H9 (cell line): ENCODE results near the gene FOS. TPM values are rescaled to one million over a fixed set of nuclear protein-coding genes. Genes with fewer than 3 reads are reported as not detected.

Source experiments
- DNase-seq: peaks from one replicate; pipeline ENCODE4 v3.0.0-alpha.2; 2017
- H2AFZ ChIP-seq: one replicate; pipeline ENCODE4 v1.6.1; 2013; ENCODE audit warnings: mild to moderate bottlenecking, low read length, control low read depth, moderate library complexity
- H2AK5ac ChIP-seq: 2 replicates; pipeline ENCODE4 v1.6.1; 2013; ENCODE audit warnings: low read length, control low read depth, mixed read lengths; ENCODE audit not compliant: insufficient read length
- H2BK120ac ChIP-seq: one replicate; pipeline ENCODE4 v1.6.1; 2013; ENCODE audit warnings: low read depth, mild to moderate bottlenecking, low read length, control low read depth, inconsistent platforms; ENCODE audit not compliant: poor library complexity, severe bottlenecking
- H2BK12ac ChIP-seq: 2 replicates; pipeline ENCODE4 v1.6.1; 2013; ENCODE audit warnings: low read length, control low read depth, mixed read lengths, low read depth; ENCODE audit not compliant: insufficient read length
- H2BK15ac ChIP-seq: 2 replicates; pipeline ENCODE4 v1.6.1; 2013; ENCODE audit warnings: low read depth, low read length, control low read depth
- H2BK20ac ChIP-seq: one replicate; pipeline ENCODE4 v1.6.1; 2013; ENCODE audit warnings: low read depth, mild to moderate bottlenecking, low read length, control low read depth, inconsistent platforms; ENCODE audit not compliant: poor library complexity, severe bottlenecking
- H2BK5ac ChIP-seq: 2 replicates; pipeline ENCODE4 v1.6.1; 2013; ENCODE audit warnings: low read length, control low read depth, mixed read lengths; ENCODE audit not compliant: insufficient read length
- H3K14ac ChIP-seq: 2 replicates; pipeline ENCODE4 v1.6.1; 2013; ENCODE audit warnings: low read length, control low read depth; ENCODE audit not compliant: insufficient read depth
- H3K18ac ChIP-seq: 2 replicates; pipeline ENCODE4 v1.6.1; 2013; ENCODE audit warnings: low read depth, mild to moderate bottlenecking, mixed read lengths, low read length, control low read depth; ENCODE audit not compliant: insufficient read length
- H3K23ac ChIP-seq: 2 replicates; pipeline ENCODE4 v1.6.1; 2013; ENCODE audit warnings: low read length, control low read depth, mixed read lengths, low read depth; ENCODE audit not compliant: insufficient read length
- H3K23me2 ChIP-seq: 2 replicates; pipeline ENCODE4 v1.6.1; 2013; ENCODE audit warnings: low read depth, mild to moderate bottlenecking, mixed read lengths, low read length, control low read depth; ENCODE audit not compliant: insufficient read length, poor library complexity, severe bottlenecking
- H3K27ac ChIP-seq: 2 replicates; pipeline ENCODE4 v1.5.1; 2013; ENCODE audit warnings: low read length, control low read depth, mixed read lengths, low read depth; ENCODE audit not compliant: insufficient read length
- H3K27me3 ChIP-seq: 2 replicates; pipeline ENCODE4 v1.6.1; 2013; ENCODE audit warnings: low read length, control low read depth, inconsistent platforms; ENCODE audit not compliant: insufficient read depth
- H3K4ac ChIP-seq: 2 replicates; pipeline ENCODE4 v1.6.1; 2013; ENCODE audit warnings: low read depth, mild to moderate bottlenecking, control low read depth, inconsistent platforms, low read length, moderate library complexity
- H3K4me1 ChIP-seq: 2 replicates; pipeline ENCODE4 v1.6.1; 2013; ENCODE audit warnings: low read length, control low read depth, inconsistent platforms; ENCODE audit not compliant: insufficient read depth
- H3K4me2 ChIP-seq: 2 replicates; pipeline ENCODE4 v1.6.1; 2013; ENCODE audit warnings: low read length, control low read depth, mixed read lengths; ENCODE audit not compliant: insufficient read length, insufficient read depth
- H3K56ac ChIP-seq: 2 replicates; pipeline ENCODE4 v1.6.1; 2013; ENCODE audit warnings: low read depth, mild to moderate bottlenecking, mixed read lengths, low read length, control low read depth; ENCODE audit not compliant: insufficient read length
- H3K79me1 ChIP-seq: 2 replicates; pipeline ENCODE4 v1.6.1; 2013; ENCODE audit warnings: low read depth, mild to moderate bottlenecking, moderate library complexity, low read length, control low read depth, inconsistent platforms; ENCODE audit not compliant: insufficient read depth, poor library complexity, severe bottlenecking
- H3K79me2 ChIP-seq: 2 replicates; pipeline ENCODE4 v1.6.1; 2013; ENCODE audit warnings: low read length, control low read depth, inconsistent platforms; ENCODE audit not compliant: insufficient read depth
- H3K9ac ChIP-seq: 2 replicates; pipeline ENCODE4 v1.6.1; 2013; ENCODE audit warnings: low read length, control low read depth, mixed read lengths; ENCODE audit not compliant: insufficient read length; ENCODE audit errors: extremely low read depth
- H3K9me3 ChIP-seq: one replicate; pipeline ENCODE4 v1.6.1; 2013; ENCODE audit warnings: low read depth, low read length, inconsistent platforms; ENCODE audit not compliant: control insufficient read depth
- H3T11ph ChIP-seq: one replicate; pipeline ENCODE4 v1.6.1; 2013; ENCODE audit warnings: mild to moderate bottlenecking, low read length, control low read depth, inconsistent platforms
- H4K20me1 ChIP-seq: one replicate; pipeline ENCODE4 v1.6.1; 2013; ENCODE audit not compliant: control insufficient read depth, insufficient read length, insufficient read depth
- H4K5ac ChIP-seq: 2 replicates; pipeline ENCODE4 v1.6.1; 2013; ENCODE audit warnings: low read depth, mild to moderate bottlenecking, mixed read lengths, low read length, control low read depth; ENCODE audit not compliant: insufficient read length
- H4K8ac ChIP-seq: replicated peaks from 2 replicates; pipeline ENCODE4 v1.6.1; 2013; ENCODE audit warnings: low read length, control low read depth, mixed read lengths, low read depth; ENCODE audit not compliant: insufficient read length
- H4K91ac ChIP-seq: 2 replicates; pipeline ENCODE4 v1.6.1; 2013; ENCODE audit warnings: low read depth, mild to moderate bottlenecking, moderate library complexity, mixed read lengths, low read length, control low read depth; ENCODE audit not compliant: insufficient read length
- H3K27ac Mint-ChIP-seq, 3 experiments: 2 replicates in 2 of 3; 3 replicates in 1 of 3; pipeline ENCODE4 v1.8.0; 2020 to 2021; ENCODE audit warnings: mixed read lengths in 3 of 3, mild to moderate bottlenecking in 1 of 3, moderate library complexity in 1 of 3
- H3K27me3 Mint-ChIP-seq: 2 replicates; pipeline ENCODE4 v1.8.0; 2021; ENCODE audit warnings: low read depth, mild to moderate bottlenecking, moderate library complexity, mixed read lengths
- H3K36me3 Mint-ChIP-seq, 3 experiments: 2 replicates in 2 of 3; 3 replicates in 1 of 3; pipeline ENCODE4 v1.8.0; 2020 to 2021; ENCODE audit warnings: low read depth in 3 of 3, mixed read lengths in 3 of 3; ENCODE audit not compliant: insufficient read depth in 1 of 3
- H3K4me1 Mint-ChIP-seq, 2 experiments: 2 replicates each; pipeline ENCODE4 v1.8.0; 2020; ENCODE audit warnings: mixed read lengths in 2 of 2
- H3K4me3 Mint-ChIP-seq, 2 experiments: 2 replicates in 1 of 2; 3 replicates in 1 of 2; pipeline ENCODE4 v1.8.0; 2020 to 2021; ENCODE audit warnings: mild to moderate bottlenecking in 2 of 2, mixed read lengths in 2 of 2, moderate library complexity in 1 of 2
- H3K9me3 Mint-ChIP-seq, 2 experiments: 2 replicates in 1 of 2; 3 replicates in 1 of 2; pipeline ENCODE4 v1.8.0; 2020; ENCODE audit warnings: mild to moderate bottlenecking in 2 of 2, mixed read lengths in 2 of 2, moderate library complexity in 1 of 2
- WGBS: extraction: QIAGEN DNeasy Blood & Tissue Kit; methylation state at CpG from one replicate; pipeline ENCODE4 v1.1.7; 2013; ENCODE audit warnings: missing lambda C conversion rate, low lambda C conversion rate, mixed read lengths; ENCODE audit not compliant: insufficient read length; ENCODE audit errors: extremely low coverage; 5-methylcytosine and 5-hydroxymethylcytosine counted together
- total RNA-seq: library from RNA; stranded (reverse); gene quantifications from 2 replicates; pipeline ENCODE4 v1.2.1, GENCODE V29; 2021
- TF ChIP-seq, protein P1 (sequence below): fragments of 200-600 bp; sonication (generic); conservative IDR thresholded peaks from 3 replicates; pipeline ENCODE4 v1.8.0; 2021; ENCODE audit warnings: antibody characterized with exemption, mild to moderate bottlenecking

Gene FOS
- total RNA-seq, 1 experiment from 2014 or later, result 33.9 TPM

DNA sequence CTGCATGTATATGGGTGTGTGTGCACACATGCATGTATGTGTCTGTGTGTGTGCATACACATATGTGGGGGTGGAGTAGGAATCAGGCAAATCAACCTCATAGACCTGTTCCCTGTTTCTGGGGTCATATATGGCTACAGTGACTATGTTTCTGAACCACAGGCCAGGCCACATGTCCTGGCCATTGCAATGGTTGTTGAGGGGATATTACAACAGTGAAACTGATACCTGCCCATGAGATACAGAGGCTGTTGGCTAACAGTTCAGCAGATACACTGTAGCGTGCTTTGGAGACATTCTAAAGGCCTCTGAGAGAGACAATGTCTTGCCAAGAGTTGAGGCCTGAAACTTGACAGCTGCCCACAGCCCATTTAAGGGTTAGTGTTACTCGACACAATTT lies 47.3 kb upstream of the FOS start:
- H3K4me1 Mint-ChIP-seq, result peaks cover 19 to 31% of the 10 kb centered on the region in 2 experiments
- Histone ChIP-seq H3K9ac (no peak overlapping the region), H3K4ac (no peak overlapping the region), H3K27me3 (no peaks in the 10 kb centered on the region), H2BK120ac (no peak overlapping the region), H2BK20ac (no peak overlapping the region), H3K27ac (no peak overlapping the region), H2BK12ac (no peak overlapping the region), H3K56ac (no peak overlapping the region), H3K9me3 (no peaks in the 10 kb centered on the region), H4K20me1 (no peaks in the 10 kb centered on the region), H2BK5ac (no peak overlapping the region), H4K8ac (no peak overlapping the region), H2AK5ac (no peak overlapping the region), H2BK15ac (no peak overlapping the region), H3K23ac (no peak overlapping the region), H3K18ac (no peak overlapping the region), H4K5ac (no peak overlapping the region), H3K79me1 (no peaks in the 10 kb centered on the region), H3T11ph (no peak overlapping the region), H3K14ac (no peak overlapping the region), H3K23me2 (no peaks in the 10 kb centered on the region), H3K4me2 (no peak overlapping the region), H3K79me2 (no peaks in the 10 kb centered on the region), H3K4me1 (peaks cover 5% of the 10 kb centered on the region; the same call in 1 of the 2 replicates), H4K91ac (no peak overlapping the region), H2AFZ (no peak overlapping the region)
- DNase-seq, result no peak
- TF ChIP-seq, protein P1, sequence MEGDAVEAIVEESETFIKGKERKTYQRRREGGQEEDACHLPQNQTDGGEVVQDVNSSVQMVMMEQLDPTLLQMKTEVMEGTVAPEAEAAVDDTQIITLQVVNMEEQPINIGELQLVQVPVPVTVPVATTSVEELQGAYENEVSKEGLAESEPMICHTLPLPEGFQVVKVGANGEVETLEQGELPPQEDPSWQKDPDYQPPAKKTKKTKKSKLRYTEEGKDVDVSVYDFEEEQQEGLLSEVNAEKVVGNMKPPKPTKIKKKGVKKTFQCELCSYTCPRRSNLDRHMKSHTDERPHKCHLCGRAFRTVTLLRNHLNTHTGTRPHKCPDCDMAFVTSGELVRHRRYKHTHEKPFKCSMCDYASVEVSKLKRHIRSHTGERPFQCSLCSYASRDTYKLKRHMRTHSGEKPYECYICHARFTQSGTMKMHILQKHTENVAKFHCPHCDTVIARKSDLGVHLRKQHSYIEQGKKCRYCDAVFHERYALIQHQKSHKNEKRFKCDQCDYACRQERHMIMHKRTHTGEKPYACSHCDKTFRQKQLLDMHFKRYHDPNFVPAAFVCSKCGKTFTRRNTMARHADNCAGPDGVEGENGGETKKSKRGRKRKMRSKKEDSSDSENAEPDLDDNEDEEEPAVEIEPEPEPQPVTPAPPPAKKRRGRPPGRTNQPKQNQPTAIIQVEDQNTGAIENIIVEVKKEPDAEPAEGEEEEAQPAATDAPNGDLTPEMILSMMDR, result no peak
- no peaks in the 10 kb centered on the region for H3K27me3 Mint-ChIP-seq
- H3K9me3 Mint-ChIP-seq, result no peaks in the 10 kb centered on the region
- H3K4me3 Mint-ChIP-seq, result no peak overlapping the region
- no peak overlapping the region for H3K27ac Mint-ChIP-seq
- WGBS, result no CpG with 5 or more reads among the region's 2 CpGs
- H3K36me3 Mint-ChIP-seq, result no peaks in the 10 kb centered on the region
